HuH-7 (cell line): ENCODE results near the gene CHCHD6.

Experiments
- DNase-seq: peaks from one replicate; pipeline ENCODE4 v3.0.0; 2011; ENCODE audit warnings: low spot score

Gene CHCHD6

GRCh38 chr3:126995926-126996512 lies 292.0 kb downstream of the CHCHD6 start:
- DNase-seq = no peak

GRCh38 chr3:126996905-126997304 lies 292.9 kb downstream of the CHCHD6 start:
- no peak for DNase-seq

GRCh38 chr3:126997455-126998038 lies 293.5 kb downstream of the CHCHD6 start:
- DNase-seq = no peak

DNA sequence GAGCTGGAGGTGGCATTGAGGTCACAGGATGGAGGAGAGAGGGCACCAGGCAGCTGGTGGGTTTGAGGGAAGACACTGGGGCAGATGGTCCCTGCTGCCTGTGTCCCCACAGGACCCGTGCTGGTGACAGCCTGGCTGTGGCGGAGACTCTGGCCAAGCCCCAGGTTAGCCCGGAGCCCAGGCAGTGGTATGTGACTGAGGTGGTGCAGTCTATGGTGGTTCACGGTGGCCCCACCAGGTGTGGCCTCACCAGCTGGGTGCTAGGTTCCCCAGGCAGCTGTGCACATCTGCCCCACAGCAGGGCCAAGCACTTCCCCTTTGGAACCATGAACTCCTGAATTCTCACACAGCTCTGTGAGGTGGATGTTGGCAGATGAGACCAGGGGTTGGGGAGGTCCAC lies 294.3 kb downstream of the CHCHD6 start:
- no peak for DNase-seq

DNA sequence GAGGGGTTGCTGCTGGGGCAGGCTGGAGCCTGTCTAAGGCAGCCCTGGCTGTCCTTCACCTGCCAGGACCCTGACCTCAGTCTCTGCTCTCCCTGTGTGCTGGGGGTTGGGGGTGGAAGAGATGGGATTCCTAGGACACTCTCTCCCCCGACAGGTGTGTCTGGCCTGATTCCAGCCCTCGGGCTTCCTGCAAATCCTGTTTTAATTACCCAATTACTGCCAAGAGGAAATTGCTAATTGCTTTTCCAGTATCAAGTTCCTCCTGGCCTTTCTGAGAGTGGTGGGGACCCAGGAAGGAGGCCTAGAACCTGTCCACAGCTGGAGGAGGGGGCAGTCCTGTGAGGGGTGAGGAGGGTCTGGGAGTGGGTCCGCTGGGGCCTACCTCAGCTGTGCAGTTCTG lies 294.7 kb downstream of the CHCHD6 start:
- no peak for DNase-seq

- DNase-seq = no peak
Measured at GRCh38 chr3:126999383-126999782, 295.3 kb downstream of the CHCHD6 start.

- DNase-seq = no peak
Measured at GRCh38 chr3:127000119-127000518, 296.1 kb downstream of the CHCHD6 start.

DNA sequence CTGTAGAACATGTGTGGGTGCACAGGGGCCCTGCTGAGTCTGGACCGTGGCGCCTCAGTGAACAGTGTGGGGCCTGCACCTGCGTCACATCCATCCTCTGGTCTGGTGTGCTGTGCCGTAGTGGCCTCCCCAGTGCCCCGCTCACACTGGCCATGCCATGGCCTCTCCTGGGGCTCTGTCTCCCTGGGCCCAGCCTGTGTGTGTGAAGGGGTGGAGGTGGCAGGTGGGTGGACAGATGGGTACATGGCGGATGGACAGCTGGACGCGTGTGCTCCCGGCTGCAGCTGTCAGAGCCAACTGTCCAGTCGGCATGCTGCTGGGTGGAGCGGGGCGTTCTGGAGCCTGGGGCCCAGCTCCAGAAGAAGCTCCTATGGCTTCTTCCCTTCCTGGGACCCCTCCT lies 296.7 kb downstream of the CHCHD6 start:
- no peak for DNase-seq

DNA sequence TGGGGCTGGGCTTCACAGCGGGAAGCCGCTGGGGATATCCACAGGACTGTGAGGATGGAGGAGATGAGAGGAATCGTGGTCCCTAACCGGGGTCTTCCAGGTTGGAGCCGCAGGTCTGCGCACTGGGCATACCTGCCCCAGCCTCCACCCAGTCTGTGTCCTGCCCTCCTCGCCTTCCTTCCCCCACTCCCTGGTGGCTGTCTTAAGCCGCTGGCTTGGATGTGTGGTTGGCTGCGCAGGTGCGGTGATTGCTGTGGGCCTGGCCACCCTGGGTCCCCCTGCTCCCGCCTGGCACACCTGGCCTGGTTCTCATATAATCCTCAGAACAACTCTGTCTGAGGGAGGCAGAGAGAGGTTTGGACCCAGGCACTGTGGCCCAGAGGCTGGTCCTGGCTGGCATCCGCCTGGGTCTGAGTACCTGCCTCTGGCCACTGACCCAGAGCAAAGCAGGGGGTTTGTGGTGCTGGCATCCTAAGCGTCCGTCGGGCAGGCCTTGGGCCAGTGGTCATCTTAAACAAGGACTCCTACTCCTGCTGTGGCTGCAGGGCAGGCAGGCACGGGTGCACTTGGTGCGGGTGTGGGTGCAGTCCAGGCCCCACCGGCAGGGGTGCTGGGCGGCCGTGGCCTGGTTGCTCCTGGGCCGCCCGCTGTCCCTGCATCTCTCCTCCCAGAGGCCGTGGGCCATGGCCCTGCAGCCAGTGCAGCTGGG lies 297.6 kb downstream of the CHCHD6 start:
- no peak for DNase-seq

DNA sequence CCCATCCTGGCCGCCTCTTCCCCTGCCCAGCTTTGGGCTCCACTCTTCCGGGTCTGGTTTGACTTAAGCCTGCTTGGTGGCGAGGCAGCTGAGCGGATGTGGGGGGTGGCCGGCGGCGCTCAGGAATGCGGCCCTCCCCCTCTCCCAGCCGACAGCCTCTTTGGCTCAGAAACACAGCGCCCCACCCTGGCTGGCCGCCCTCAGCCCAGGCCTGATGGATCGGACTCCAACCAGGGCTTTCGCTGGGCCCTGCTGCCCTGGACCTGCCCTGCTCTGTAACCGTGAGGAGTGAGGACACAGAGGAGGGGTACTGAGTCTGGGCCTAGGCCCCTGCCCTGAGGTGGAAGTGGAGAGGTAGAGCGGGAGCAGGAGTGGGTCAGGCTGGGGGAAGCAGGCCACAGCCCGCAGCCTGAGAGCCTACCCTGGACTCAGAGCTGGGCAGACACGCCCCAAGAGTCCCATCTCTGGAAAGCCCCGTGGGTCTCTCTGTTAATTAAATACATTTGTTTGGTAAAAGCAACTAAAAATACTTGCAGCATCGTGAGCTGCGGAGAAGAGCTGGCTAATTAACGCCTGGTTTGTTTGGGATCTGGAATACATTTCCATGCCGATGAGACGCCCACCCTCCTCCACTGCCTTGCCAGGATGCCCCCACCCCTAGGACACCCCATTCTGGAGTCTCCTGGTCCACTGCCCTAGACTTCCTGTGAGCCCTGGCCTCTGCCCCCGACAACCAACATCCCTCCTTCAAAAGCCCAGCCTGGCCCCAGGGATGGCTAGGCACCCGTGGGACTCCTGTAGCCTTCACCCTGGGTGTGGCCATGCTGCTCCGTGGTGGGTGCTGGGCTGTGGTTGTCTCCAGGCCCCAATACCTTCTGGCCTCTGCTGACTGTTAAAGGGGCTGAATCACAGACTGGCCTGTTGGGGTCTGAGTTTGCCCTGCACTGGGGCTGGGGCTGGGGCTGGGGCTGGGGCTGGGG lies 298.4 kb downstream of the CHCHD6 start:
- DNase-seq = no peak

- no peak for DNase-seq
Measured at GRCh38 chr3:127003175-127003555, 299.1 kb downstream of the CHCHD6 start.

DNA sequence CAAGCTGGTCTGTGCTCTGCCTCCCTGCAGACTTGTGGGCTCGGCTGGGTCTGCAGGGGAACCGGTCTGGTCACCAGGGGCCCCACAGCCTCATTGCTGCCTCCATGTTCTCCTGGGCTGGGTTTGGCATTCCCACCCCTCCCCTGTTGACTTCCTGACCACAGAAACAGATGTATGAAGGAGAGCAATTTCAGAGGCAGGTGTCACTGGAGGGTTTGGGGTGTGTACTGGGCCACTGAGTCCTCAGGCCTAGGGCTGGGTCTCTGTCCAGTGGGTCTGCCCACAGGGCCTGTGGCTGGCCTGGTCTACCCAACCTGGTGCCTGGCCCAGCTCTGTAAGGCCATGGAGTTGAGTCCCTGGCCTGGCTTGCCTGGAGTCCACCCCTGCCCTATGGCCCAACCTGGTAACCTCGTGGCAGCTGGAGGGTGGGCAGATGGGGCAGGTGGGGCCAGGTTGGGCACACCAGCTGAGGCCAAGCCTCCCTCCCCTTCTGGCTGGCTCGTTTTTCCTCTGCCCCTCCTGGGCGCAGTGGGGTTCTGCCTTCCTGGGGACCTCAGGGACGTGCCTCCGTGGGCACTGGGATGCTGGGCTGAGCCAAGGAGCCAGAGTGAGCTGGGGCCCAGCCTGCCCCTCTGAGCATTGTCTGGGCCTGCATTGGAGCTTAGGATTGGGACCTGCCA lies 299.7 kb downstream of the CHCHD6 start:
- no peak for DNase-seq

DNA sequence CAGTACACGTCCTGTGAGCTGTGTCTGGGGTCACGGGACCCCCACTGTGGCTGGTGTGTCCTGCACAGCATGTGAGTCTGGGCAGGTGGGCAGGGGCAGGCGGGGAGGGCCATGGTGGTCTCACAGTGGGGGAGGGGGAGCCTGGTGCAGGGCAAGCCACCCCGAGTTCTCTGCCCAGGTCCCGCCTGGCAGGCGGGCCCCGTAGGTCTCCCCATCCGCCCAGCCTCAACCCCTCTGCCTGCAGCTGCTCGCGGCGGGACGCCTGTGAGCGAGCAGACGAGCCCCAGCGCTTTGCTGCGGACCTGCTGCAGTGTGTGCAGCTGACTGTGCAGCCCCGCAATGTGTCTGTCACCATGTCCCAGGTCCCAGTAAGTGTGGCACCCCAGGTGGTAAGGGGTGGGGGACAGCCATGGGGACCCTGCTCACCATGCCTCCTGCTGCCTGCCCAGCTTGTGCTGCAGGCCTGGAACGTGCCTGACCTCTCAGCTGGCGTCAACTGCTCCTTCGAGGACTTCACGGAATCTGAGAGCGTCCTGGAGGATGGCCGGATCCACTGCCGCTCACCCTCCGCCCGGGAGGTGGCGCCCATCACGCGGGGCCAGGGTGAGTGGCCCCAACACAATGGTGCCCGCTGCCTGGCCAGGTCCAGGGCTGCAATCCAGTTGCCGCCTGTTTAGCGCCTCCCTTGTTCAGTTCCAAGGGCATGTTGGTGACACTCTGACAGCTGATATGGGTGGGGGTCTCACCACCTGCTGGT lies 300.8 kb downstream of the CHCHD6 start:
- no peak for DNase-seq

GRCh38 chr3:127005864-127006500 lies 301.9 kb downstream of the CHCHD6 start:
- no peak for DNase-seq

DNA sequence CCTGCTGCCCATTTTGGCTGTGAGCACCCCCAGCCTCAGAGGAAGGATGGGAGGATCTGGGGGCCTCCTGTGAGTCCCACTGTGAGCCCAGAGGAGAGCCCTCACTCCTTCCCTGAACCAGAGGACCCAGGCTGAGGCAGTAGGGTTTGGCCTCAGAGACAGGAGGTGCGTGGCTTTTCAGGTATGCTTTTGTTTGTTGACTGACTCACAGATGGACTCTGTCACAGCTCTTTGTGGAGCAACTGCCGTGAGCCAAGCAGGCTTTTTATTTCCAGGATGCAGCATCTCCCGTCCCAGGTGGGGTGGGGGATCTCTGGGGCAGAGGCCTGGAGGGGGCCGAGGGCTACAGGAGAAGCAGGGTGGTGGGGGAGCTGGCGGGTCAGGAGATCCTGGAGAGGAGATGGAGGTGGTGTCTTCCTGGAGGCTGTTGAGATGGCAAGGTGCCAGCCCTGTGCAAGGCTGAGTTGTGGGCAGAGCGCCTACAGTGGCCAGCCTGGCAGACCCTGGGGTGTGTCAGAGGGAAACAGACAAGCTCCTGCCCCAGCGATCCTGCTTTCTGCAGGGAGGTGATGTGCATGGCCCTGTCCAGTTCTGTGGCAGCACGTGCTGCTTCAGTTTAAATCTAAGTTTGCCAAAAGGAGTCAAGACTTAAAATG lies 302.9 kb downstream of the CHCHD6 start:
- no peak for DNase-seq

DNA sequence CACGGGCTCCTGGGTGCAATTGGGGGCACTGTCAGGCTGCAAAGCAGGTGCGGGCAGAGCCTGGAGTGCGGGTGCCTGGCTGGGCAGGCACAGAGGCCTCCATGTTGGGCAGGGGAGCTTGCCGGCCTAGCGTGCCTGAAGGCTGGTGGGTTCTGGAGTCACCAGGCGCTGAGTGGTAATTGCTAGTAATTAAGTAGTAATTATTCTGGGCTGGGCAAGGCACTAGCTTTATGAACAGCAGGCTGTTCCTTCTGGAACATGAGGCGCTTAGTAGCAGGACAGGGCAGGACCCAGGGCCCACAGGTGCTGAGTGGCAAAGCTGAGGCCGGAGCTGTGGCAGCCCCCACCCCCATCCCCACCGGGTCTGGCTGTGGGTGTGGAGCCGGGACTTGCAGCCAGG lies 304.2 kb downstream of the CHCHD6 start:
- DNase-seq = no peak

DNA sequence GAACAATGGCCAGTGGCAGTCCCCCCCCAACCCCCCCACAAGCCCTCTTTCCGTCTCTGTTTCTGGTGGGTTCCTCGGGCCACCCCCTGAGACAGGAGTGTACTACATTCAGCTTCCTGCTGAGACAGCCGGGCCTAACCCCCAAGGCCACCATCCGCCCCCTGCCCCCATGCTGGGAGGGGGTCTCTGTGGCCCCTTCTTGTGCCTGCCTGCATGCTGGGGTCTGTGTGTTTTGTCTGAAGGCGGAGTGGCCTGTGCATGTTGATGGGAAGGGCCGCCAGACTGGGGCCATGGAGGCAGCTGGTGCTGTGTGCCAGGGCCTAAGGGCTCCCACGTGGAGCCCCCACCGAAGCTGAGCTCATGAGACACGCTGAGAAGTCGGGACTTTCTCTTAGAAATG lies 305.5 kb downstream of the CHCHD6 start:
- no peak for DNase-seq
